Measurements from ENCODE around the gene UST.

UST gene

GRCh38 chr6:148808786-148809304, 62.0 kb downstream of the UST start:
- TF ChIP-seq CTCF (conservative IDR thresholded peaks at IDR 0.05) (no peak), ZFX (IDR thresholded peaks at IDR 0.05) (no peak)
- no peak overlapping the region for H3K27ac ChIP-seq

GRCh38 chr6:148811459-148811858, 64.6 kb downstream of the UST start:
- H3K27ac ChIP-seq = no peak overlapping the region
- TF ChIP-seq ZFX (IDR thresholded peaks at IDR 0.05) (no peak), CTCF (conservative IDR thresholded peaks at IDR 0.05) (no peak)

- H3K27ac ChIP-seq = no peak overlapping the region
- no peak for TF ChIP-seq ZFX (IDR thresholded peaks at IDR 0.05)
- TF ChIP-seq CTCF (conservative IDR thresholded peaks at IDR 0.05) = no peak
These were observed 67.4 kb downstream of the UST start for GRCh38 chr6:148814082-148814790.

GRCh38 chr6:148814869-148815268, 68.0 kb downstream of the UST start:
- H3K27ac ChIP-seq = no peak overlapping the region

GRCh38 chr6:148816117-148816516, 69.3 kb downstream of the UST start:
- TF ChIP-seq CTCF (conservative IDR thresholded peaks at IDR 0.05) (no peak), ZFX (IDR thresholded peaks at IDR 0.05) (no peak)
- no peak overlapping the region for H3K27ac ChIP-seq

More at GRCh38 chr6:148814869-148815268, 68.0 kb downstream of the UST start:
- TF ChIP-seq ZFX (IDR thresholded peaks at IDR 0.05) = no peak
- no peak for TF ChIP-seq CTCF (conservative IDR thresholded peaks at IDR 0.05)

- TF ChIP-seq ZFX (IDR thresholded peaks at IDR 0.05) = no peak
- no peak for TF ChIP-seq CTCF (conservative IDR thresholded peaks at IDR 0.05)
These were observed 70.9 kb downstream of the UST start for GRCh38 chr6:148817689-148818088.

GRCh38 chr6:148818939-148819575, 72.2 kb downstream of the UST start:
- no peak overlapping the region for H3K27ac ChIP-seq
- TF ChIP-seq CTCF (conservative IDR thresholded peaks at IDR 0.05) (no peak), ZFX (IDR thresholded peaks at IDR 0.05) (no peak)

More at GRCh38 chr6:148817689-148818088, 70.9 kb downstream of the UST start:
- no peak overlapping the region for H3K27ac ChIP-seq

All from C4-2B (cell line).